ENCODE measurements around the gene ZMYND15. TPM values are rescaled to one million over a fixed set of nuclear protein-coding genes. Genes with fewer than 3 reads are reported as not detected.

Gene ZMYND15
- total RNA-seq, 1 donor from 2014 or later: 5.3 TPM

DNA sequence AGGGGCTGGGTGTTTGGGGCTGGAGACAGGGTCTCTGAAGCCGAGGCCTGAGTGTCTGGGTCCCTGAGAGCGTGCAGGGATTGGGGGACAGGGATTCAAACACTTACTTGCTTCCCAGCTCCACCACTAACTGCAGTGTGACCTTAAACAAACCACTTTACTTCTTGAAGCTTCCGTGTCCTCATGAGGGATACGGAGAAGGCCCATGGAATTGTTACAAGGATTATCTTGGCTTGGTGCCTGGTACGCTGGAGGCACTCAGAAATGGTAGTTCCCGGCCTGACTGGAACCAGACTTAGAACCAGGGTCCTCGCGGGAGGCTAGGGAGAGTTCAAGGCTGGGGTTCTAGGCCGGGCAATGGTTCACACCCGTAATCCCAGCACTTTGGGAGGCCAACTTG lies 3.0 kb downstream of the ZMYND15 start:
- DNase-seq (ENCODE audit: low spot score): no peak

GRCh38 chr17:4743216-4743615 lies 3.6 kb downstream of the ZMYND15 start:
- DNase-seq (ENCODE audit: low spot score): no peak

DNA sequence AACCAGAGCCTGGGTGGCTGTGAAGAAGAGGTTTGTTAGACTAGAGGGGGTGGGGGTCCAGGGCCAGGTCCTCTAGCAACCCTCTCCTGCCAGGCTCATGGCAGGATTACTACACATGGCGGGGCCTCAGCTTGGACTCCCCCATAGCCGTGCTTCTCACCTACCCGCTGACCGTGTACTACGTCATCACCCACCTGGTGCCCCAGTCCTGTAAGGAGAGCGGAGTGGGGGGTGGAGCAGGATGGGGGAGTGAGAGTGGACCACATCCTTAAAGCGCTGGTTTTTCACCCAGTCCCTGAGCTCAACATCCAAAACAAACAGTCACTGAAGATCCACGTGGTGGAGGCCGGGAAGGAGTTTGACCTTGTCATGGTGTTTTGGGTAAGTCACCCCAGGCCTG lies 4.3 kb downstream of the ZMYND15 start:
- no peak for DNase-seq (ENCODE audit: low spot score)

- no peak for DNase-seq (ENCODE audit: low spot score)
Observed at GRCh38 chr17:4744999-4745969, 5.7 kb downstream of the ZMYND15 start.

GRCh38 chr17:4747847-4748246 lies 8.2 kb downstream of the ZMYND15 start:
- no peak for DNase-seq (ENCODE audit: low spot score)

GRCh38 chr17:4748686-4749085 lies 9.1 kb downstream of the ZMYND15 start:
- no peak for DNase-seq (ENCODE audit: low spot score)

DNA sequence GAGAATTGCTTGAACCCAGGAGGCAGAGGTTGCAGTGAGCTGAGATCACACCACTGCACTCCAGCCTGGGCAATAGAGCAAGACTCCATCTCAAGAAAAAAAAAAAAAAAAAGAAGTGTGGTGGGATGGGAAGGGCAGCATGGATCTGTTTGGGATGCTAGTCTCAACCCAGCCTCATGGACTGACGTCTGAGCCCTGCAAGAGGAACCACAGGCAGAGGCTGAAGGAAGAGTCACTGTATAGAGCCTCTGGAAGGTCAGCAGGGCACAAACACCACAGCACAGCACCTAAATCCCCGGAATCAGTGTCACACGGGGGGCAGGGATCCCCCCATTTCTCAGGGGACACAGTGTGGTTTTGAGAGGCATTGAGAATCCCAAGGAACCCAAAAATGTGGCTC lies 11.0 kb downstream of the ZMYND15 start:
- DNase-seq (ENCODE audit: low spot score): no peak

- no peak for DNase-seq (ENCODE audit: low spot score)
Observed at GRCh38 chr17:4751932-4752331, 12.3 kb downstream of the ZMYND15 start.

GRCh38 chr17:4753392-4753791 lies 13.8 kb downstream of the ZMYND15 start:
- no peak for DNase-seq (ENCODE audit: low spot score)

DNA sequence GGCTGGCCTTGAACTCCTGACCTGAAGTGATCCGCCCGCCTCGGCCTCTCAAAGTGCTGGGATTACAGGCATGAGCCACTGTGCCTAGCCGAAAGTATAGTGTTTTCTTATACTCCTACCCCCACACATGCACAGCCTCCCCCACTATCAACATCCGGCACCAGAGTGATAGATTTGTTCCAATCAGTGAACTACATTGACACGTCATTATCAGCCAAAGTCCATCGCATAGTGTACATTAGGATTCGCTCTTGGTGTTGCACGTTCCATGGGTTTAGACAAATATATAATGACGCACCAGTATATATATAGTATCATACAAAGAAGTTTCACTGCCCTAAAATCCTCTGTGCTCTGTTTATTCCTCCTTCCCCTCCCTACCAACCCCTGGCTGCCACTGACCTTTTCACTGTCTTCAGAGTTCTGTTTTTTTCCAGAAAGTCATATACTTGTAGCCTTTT lies 20.2 kb downstream of the ZMYND15 start:
- DNase-seq (ENCODE audit: low spot score): peak; percentile 35

- DNase-seq (ENCODE audit: low spot score): no peak
Observed at GRCh38 chr17:4764595-4764994, 25.0 kb downstream of the ZMYND15 start.

- no peak for DNase-seq (ENCODE audit: low spot score)
Observed at GRCh38 chr17:4766201-4766600, 26.6 kb downstream of the ZMYND15 start.

DNA sequence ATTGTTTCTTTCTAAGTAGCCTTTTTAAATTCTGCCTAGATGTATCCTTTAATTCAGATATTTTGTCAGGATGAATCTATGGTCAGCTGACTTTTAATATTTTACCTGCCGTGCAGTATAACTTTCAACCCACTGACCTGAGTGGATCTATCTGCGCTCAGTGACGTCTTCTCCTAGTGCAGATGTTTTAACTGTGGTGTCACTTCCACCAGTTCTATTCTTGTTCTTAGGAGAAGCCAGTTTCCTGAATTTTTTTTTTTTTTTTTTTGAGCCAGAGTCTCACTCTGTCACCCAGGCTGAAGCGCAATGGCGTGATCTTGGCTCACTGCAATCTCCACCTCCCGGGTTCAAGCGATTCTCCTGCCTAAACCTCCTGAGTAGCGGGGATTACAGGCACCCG lies 27.1 kb downstream of the ZMYND15 start:
- DNase-seq (ENCODE audit: low spot score): no peak

DNA sequence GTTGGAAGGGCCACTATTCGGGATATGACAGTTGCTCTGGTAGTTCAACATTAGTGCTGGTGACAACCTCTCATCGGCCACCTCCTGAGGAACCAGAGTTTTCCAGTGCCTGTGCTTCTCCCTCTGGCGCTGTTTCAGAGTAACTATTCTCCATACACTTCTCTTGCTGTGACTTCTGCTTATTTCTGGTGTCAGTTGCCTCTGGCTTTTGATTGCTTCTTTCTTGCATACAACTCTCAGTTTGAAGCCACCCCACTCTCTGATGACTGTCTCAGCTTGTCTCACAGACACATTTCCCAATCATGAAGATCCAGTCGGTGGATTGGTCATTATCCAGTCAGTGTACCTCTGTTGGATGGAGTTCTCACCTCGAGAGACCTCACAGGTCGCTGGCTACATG lies 28.7 kb downstream of the ZMYND15 start:
- DNase-seq (ENCODE audit: low spot score): no peak

- DNase-seq (ENCODE audit: low spot score): no peak
Observed at GRCh38 chr17:4769628-4770027, 30.0 kb downstream of the ZMYND15 start.

DNA sequence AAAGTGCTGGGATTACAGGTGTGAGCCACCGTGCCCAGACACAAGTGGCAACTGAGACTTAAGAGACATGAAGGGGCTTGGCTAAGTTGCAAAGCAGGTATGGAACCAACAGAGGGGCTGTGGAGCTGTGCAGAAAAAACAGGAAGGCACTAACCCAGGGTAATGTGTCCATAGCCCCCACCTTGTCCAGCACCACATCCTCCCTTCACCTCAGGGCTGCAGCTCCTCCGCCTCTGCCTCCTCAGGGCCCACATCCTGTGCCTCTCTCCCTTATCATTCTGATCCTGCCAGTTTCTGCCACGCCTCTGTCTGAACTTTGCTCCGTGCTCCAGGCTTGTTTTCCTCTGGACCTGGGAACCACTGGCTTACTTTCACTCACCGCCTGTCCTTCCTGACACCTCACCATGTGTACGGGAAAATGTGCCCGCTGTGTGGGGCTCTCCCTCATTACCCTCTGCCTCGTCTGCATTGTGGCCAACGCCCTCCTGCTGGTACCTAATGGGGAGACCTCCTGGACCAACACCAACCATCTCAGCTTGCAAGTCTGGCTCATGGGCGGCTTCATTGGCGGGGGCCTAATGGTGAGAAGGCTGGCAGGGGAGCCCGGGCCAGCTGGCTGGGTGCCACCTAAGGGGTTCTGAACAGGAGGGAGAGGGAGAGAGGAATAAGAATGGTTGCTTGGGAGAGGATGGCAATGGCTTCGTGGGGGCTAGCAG lies 32.0 kb downstream of the ZMYND15 start, which contains the start of gene TM4SF5:
TSS of gene TM4SF5 (plus strand) at position 368 of the 716 bp plus-strand sequence. CDS start at position 405, 37 bp downstream.
- DNase-seq (ENCODE audit: low spot score): peak; percentile 81

GRCh38 chr17:4772235-4772613 lies 32.6 kb downstream of the ZMYND15 start:
- no peak for DNase-seq (ENCODE audit: low spot score)

DNA sequence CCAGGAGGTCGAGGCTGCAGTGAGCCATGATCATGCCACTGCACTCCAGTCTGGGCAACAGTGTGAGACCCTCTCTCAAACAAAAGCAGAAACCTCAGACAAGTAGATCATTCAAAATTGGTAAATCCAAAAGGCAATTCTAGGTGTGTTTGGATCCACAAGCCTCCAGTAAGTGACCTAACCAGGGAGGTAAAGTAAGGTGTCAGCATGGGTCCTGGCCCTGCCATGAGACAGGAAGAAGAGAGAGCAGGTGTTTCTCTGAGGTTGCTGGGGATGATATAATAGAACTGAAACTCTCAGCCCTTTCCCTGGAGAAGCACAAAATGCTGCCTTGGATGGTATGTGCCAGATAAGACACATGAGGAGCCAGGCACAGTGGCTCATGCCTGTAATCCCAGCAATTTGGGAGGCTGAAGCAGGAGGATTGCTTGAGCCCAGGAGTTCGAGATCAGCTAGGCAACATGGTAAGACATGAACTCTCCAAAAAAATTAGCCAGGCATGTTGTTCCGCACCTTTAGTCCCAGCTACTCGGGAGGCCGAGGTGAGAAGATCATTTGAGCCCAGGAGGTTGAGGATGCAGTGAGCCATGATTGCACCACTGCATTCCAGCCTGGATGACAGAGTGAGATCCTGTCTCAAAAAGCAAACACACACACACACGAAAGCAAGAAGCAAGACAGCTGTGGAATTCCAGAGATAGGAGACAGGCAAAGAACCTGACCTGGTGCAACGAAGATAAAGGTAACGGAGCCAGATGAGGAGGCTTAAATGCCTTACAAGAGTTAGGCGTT lies 38.5 kb downstream of the ZMYND15 start:
- no peak for DNase-seq (ENCODE audit: low spot score)

- no peak for DNase-seq (ENCODE audit: low spot score)
Observed at GRCh38 chr17:4780325-4780955, 40.8 kb downstream of the ZMYND15 start.

- DNase-seq (ENCODE audit: low spot score): no peak
Observed at GRCh38 chr17:4782652-4783051, 43.0 kb downstream of the ZMYND15 start.

GRCh38 chr17:4785311-4786105 lies 45.9 kb downstream of the ZMYND15 start:
- no peak for DNase-seq (ENCODE audit: low spot score)
